Stimulated activated CD8-positive, alpha-beta memory T cell treated with anti-CD3 and anti-CD28 coated beads, Interleukin-15, amount 100 ng/mL, for 4 hours (primary cell): ENCODE measurements around the gene SERPINB10.

Experiments used
- DNase-seq, 2 donors: peaks; one replicate each; pipeline ENCODE4 v3.0.0-alpha.2; 2020; ENCODE audit warnings: low read depth in 2 of 2

The SERPINB10 gene

GRCh38 chr18:63907664-63908063 is at the start of gene SERPINB10:
Gene SERPINB10, plus strand, starts transcription at chr18:63907958. Its CDS starts 7,553 bp downstream, at chr18:63915511.
- DNase-seq = no peak

GRCh38 chr18:63858456-63858855 is 49.3 kb upstream of the SERPINB10 start:
- no peak for DNase-seq

GRCh38 chr18:63859781-63860475 is 47.8 kb upstream of the SERPINB10 start:
- DNase-seq = no peak

GRCh38 chr18:63860531-63860930 is 47.2 kb upstream of the SERPINB10 start:
- DNase-seq = no peak

- DNase-seq = no peak
Observed at GRCh38 chr18:63867368-63868125, 40.2 kb upstream of the SERPINB10 start.

- DNase-seq = no peak
Observed at GRCh38 chr18:63868546-63868945, 39.2 kb upstream of the SERPINB10 start.

- no peak for DNase-seq
Observed at GRCh38 chr18:63869374-63869773, 38.4 kb upstream of the SERPINB10 start.

- no peak for DNase-seq
Observed at GRCh38 chr18:63869851-63870250, 37.9 kb upstream of the SERPINB10 start.

- no peak for DNase-seq
Observed at GRCh38 chr18:63871836-63872235, 35.9 kb upstream of the SERPINB10 start.

GRCh38 chr18:63872586-63872985 is 35.2 kb upstream of the SERPINB10 start:
- DNase-seq = no peak

GRCh38 chr18:63878343-63878742 is 29.4 kb upstream of the SERPINB10 start:
- DNase-seq = no peak

- DNase-seq = no peak
Observed at GRCh38 chr18:63878925-63879324, 28.8 kb upstream of the SERPINB10 start.

- DNase-seq = no peak
Observed at GRCh38 chr18:63879709-63880108, 28.0 kb upstream of the SERPINB10 start.

GRCh38 chr18:63881851-63882250 is 25.9 kb upstream of the SERPINB10 start:
- DNase-seq = no peak

GRCh38 chr18:63882333-63883141 is 25.2 kb upstream of the SERPINB10 start:
- no peak for DNase-seq

- no peak for DNase-seq
Observed at GRCh38 chr18:63883617-63884016, 24.1 kb upstream of the SERPINB10 start.

- no peak for DNase-seq
Observed at GRCh38 chr18:63887424-63887823, 20.3 kb upstream of the SERPINB10 start, which contains the start of gene SERPINB2. Gene SERPINB2, plus strand, starts transcription at chr18:63887705. Its CDS starts 3,740 bp downstream, at chr18:63891445.

GRCh38 chr18:63888470-63889190 is 19.1 kb upstream of the SERPINB10 start:
- DNase-seq = no peak

- no peak for DNase-seq
Observed at GRCh38 chr18:63889626-63890025, 18.1 kb upstream of the SERPINB10 start.

- DNase-seq = no peak
Observed at GRCh38 chr18:63890237-63890949, 17.4 kb upstream of the SERPINB10 start.

GRCh38 chr18:63890950-63891304 is 16.8 kb upstream of the SERPINB10 start:
- no peak for DNase-seq
